ENCODE data around the gene PARP3.

DNA sequence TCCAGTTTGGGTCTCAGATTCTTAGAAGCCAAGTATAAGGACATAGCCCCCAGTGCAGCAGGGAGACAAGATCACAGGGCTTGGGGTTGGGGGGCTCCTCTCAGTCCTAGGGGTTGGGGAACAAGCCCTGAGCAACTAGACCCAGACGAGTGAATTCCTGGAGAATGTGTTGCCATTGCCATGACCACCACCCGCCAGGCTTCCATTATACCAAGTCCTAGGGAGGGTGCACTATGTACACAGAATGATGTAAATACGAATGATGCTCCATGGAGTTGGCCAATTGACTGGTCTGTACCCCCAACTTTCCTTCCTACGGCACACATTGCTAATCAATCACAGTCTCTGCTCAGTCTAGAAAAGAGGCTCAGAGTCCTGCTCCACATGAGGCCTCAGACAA lies 47.8 kb upstream of the PARP3 start:
- TF ChIP-seq GATA2 (IDR thresholded peaks at IDR 0.05; ENCODE audit: low read depth, low read length) (no peak), GATA3 (IDR thresholded peaks at IDR 0.05; ENCODE audit: low read depth, low read length) (no peak)

All from SH-SY5Y (cell line).